HuH-7 (cell line): ENCODE measurements around the gene RNF152.

Experiments used
- DNase-seq: peaks from one replicate; pipeline ENCODE4 v3.0.0; 2011; ENCODE audit warnings: low spot score

Gene RNF152, protein sequence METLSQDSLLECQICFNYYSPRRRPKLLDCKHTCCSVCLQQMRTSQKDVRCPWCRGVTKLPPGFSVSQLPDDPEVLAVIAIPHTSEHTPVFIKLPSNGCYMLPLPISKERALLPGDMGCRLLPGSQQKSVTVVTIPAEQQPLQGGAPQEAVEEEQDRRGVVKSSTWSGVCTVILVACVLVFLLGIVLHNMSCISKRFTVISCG

DNA sequence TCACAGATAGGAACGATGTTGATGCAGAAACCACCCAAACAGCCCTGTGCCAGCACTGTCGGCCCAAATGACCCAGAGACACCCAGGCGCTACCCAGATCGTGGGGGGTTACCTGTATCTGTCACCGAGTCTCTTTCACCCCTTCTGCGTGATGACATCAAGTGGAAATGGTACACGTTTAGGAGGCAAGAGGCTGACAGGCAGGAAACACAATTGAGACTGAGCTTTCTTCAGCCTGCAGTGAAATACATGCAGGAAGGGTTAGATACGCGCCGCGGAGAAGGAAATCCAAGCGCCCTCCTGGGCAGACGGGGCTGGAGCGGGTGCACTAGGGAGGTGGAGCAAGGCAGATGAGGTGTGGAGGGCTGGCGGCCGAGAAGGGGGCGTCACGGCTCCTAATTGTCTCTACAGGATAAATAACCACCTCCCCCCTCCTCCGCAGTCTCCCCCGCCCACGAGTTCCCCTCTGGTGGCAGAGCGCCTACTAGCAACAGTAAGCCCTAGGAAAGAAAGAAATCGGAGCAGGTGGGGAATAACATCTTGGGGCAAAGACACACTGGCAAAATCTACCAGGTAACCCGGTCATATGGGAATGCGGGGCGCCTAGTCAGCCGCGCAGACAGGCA is at the start of gene RNF152:
TSS of gene RNF152 (minus strand) at position 325 of the 626 bp plus-strand sequence. CDS start 76,544 bp downstream, outside the sequence.
- DNase-seq = no peak

DNA sequence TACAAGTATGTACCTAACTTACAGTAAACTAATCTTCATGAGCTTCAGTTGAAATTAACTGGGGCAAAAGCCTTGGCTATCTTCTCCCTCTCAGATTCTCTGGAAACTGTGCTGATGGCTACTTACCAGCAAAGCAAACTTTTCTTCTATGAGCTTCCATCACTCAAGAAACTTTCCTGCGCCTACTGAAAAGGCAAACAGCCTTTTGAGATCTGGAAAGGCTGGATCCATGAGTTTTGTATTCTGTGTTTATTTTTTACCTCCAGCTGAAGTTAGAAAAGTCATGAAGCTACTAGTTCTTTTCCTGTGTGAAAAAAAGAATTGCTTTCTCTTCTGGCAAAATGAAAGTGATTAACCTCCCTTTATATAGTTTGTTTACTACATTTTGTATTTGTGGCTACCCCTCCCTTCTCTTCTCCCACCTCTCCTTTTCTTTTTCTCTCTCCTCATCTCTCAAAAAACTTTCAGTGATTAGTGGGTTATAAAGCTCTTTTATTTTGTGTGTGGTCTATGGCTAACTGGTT is 49.2 kb upstream of the RNF152 start:
- DNase-seq = no peak

DNA sequence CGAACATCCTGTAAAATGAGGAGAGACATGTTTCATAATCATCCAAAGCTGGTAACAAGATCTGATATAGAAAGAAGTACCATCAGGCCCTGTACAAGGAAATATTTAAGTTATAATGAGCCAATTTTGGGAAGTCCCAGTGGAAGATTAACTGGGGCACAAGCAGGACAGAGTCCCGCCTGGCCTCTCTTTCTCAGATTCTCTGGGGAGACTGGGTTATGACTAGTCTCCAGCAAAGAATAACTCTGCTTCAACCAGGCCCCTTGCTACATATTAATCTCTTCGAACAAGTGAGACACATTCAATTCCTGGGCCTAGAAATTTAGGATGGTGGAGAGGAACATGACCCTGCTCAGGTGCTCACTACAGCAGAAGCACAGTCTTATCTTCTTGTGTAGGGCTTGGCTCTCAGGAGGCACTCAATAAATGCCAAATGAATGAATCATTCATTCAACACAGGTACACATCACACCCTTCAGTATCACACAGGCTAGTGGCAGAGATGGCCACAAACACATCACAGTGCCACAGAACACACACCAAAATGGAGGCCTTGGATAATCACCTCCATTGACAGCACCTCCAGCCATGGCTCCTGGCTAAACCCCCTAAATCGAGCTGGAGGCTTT is 46.4 kb upstream of the RNF152 start:
- DNase-seq = no peak

DNA sequence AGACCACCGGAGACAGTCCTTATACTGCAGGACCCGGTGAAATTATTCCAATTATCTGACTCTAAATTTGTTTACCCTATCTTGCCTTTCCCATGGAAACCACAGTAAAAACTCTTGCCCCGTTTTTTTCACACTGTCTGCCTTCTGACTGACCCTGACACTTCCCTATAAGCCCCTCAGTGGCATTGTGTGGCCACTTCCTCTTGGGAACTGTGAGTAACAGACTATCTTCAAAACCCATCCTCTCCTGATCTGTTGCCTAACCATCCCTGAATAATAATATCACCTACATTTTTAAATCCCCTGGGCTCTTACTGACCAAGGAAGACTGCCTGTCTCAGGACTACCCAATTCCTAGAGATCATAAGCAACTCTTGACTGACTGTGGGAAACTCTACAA is 42.6 kb upstream of the RNF152 start:
- no peak for DNase-seq

DNA sequence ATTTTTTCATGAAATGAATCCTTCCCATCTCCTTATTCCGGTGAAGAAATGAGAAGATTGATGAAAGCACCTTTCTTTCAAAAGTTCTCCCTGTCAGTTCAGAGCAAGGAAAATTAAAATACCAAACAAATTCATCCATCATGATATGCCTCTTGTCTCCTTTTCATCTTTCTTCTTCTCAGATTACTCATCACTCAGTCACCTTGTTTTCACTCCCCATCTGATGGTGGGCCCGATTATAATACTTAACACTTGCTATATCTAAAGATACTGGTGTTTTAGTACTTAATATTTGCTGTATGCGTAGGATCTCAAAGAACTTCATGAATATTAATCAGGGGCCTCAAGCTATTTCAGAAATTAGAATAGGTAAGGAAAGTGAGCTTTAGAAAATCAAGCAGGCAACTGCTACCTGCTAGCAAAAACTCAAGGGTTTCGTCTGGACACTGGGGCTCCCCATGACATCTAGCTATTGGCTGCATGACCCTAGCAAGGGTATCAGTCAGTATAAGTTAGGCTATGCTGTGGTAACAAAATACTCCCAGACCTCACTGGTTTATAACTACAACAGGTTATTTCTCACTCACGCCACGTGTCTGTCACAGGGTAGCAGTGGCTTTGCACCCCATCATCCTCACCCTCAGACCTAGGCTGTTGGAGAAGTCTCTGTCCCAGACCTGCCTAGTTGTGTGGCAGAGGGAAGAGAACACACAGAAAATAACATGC is 39.0 kb upstream of the RNF152 start:
- DNase-seq = no peak

DNA sequence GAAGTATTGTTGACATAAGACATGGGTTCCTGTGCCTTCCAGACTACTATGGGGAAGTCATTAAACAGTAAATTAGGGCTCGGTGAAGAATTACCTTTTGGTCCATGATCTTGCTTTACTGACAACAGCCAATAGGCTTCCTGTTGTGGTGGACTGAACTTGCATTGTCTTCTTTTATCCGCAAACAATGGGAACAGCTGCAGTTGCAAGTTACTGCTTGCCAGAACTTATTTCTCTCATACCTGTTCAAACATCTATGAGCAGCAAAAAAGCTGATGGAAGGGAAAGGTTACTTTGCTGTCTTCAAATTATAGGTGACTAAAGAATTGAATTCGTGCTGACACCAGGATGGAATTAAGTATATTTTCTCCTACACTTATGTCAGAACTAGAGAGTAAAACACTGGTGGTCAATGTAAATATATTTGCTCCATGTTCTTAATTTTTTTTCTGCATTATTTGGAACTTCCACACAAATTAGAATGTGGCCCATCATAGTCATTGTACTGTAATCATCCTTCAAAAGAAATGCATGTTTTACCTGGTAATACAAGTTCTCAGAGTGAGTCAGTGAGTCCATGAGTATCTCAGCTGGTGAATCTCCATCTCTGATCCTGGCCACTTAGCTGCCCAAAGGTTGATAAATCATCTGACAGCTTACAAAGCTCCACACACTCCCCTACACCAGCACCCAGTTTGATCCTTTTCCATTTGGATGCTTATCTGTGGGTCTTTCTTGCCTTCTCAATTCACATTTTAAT is 37.3 kb upstream of the RNF152 start:
- no peak for DNase-seq

DNA sequence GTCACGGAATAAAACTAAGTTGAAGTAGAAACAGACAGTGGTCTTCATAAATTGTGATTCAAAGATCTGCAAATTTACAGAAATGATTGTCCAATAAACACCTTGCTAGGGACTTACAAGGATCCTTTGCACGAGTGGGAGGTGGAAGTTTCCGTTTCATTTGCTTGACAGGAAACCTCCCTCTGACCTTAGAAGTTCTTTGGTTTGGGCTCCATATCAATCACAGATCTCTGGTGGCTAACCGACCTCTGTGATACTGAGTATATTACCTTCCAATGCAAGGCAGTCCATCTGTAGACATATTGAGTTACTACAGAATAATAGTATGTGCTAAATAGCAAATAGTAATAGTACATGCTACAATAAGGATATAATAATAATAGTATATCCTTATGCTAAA is 33.7 kb upstream of the RNF152 start:
- no peak for DNase-seq

DNA sequence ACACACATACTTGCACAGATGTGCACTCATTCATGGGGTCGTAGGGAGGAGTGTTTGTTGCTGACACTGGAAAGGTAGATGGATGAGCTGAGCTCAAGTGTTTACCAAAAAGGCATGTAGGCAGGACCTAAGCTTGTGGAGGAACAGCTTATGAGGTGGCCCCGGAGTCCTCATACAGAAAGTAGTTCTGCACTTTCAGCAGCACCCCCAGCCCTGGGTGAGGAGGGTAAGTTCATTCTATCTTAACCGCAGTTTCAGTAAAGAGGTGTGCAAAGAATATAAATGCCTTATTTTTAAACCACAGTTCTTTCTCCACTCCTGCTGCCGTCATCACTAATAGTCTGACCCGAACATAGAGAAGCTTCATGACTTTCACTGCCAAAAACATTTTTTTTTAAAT is 31.7 kb upstream of the RNF152 start:
- no peak for DNase-seq

DNA sequence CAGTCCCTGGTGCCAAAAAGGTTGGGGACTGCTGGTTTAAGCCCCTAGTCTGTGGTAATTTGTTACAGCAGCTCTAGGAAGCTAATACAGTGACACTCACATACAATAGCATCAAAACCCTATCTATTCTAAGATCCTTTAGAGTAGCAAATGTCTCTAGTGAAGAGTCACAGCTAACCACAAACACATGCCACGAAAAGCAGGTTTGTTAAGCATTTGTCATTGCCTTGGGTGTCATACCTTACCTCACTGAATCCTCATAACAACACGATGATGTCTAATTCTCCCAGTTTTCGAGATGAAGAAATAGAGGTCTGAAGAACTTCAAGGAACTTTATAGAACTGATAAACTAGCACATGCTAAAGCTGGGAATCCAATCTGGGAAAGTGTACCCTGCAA is 29.6 kb upstream of the RNF152 start:
- no peak for DNase-seq

DNA sequence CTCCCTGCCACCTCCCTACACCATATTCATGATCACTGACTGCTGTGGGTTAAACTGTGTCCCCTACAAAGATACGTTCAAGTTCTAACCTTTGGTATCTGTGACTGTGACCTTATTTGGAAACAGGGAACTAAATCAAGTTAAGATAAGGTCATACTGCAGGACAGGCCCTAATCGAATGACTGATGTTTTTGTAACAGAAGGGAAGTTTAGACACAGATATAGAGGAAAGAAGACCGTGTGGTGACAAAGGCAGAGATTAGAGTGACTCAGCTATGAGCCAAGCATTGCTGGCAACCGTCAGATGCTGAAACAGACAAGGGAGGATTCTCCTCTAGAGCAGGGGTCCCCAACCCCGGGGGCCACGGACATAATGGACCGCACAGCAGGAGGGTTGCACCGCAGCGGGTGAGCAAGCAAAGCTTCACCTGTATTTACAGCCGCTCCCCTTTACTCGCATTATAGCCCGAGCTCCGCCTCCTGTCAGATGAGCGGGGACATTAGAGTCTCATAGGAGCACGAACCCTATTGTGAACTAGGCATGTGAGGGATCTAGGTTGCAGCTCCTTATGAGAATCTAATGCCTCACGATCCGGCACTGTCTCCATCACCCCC is 28.9 kb upstream of the RNF152 start:
- no peak for DNase-seq

DNA sequence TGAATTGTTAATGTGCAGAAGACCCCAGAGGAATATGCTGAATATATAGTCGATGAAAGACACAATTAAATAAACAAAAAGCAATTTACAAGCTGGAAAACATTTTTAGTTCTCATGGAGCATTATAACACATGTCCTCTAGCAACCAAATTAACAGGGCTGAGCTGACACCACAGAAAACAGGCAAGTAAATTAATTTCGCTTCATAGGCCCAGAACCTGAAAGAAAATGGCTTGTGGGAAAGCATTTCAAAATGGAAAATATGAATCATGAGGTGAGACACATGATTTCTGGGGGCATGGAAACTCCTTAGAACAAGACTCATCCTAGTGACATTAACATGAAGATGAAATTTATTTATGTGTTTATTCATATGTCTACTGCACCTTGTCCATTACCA is 25.0 kb upstream of the RNF152 start:
- no peak for DNase-seq

DNA sequence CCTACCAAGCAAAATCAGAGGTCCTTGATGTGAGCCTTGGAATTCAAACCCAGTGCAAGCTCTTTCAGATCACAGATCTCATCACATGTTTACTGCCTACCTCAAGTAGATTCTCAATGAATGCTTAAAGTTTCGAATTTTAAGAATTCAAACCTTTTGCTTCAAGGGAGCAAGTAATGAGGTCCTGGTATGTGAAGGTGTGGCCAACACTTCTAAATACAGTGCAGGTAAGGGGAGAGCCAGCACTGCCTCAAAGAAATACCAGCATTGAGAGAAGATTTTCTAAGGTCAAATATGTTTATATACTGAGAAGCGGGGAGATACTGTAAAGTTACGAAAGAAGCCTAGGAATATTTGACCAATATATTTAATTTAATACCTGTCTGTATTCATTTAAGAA is 19.7 kb upstream of the RNF152 start:
- DNase-seq = no peak

DNA sequence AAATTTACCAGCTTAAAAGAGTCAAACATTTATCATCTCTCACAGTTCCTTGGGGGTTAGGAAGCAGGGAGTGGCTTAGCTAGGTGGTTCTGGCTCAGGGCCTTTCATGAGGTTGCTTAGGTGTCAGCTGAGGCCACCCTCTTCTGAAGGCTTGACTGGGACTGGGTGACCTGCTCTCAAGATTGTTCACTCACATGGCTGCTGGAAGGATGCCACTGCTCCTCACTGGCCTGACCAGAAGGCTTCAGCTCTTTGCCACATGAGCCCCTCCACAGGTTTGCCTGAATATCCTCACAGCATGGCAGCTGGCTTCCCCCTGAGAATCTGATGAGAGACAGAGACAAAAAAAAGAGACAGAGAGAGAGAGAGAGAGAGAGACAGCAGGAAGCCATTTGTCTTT is 17.3 kb upstream of the RNF152 start:
- DNase-seq = no peak

DNA sequence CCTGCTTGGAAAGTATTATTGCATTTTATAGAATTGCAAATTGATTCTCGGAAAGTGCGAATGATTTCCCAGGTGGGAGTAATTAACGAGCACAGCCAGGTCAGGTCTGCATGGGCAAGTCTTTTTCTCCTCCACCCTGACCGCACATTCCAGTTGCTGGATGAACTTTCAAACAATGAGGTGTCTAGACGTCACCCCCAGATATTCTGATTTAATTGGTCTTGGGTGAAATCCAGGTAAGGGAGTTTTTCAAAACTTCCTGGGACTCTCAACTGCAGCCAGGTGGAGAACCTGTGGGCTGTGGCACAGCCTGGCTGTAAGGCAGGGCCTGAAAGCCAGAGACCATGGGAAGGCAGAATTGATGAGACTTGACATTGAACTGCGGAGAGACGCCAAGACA is 15.9 kb upstream of the RNF152 start:
- DNase-seq = no peak

DNA sequence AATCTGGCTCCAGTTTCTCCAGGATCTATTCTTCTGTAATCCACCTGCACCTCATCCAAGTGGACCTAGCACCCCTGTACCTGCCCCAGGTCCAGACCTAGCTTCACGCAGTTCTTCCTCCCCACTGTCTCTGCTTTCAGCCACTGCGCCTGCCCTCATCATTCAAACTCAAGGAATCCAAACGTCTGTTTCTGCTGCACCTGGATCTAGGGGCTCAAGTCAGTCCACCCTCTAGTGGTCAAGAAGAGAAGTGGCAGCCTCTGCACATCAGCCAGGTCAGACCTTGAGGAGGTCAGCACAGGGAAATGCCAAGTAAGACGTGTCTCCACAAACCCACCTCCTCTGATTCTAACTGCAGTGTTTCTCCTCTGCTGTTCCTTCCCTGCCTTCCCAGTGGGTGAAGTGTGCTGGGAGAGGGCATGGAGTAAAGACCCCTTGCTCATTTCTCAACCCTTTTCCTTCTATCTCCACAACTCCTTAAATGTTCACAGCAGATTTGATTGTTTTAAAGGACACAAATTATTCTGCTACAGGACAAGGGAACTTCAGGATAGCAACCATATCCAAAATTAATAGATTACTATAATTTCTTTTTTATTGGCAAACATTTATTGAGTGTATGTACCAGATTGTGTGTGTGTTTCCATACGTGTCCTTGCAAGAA is 8.6 kb upstream of the RNF152 start:
- peak; percentile 61 for DNase-seq

DNA sequence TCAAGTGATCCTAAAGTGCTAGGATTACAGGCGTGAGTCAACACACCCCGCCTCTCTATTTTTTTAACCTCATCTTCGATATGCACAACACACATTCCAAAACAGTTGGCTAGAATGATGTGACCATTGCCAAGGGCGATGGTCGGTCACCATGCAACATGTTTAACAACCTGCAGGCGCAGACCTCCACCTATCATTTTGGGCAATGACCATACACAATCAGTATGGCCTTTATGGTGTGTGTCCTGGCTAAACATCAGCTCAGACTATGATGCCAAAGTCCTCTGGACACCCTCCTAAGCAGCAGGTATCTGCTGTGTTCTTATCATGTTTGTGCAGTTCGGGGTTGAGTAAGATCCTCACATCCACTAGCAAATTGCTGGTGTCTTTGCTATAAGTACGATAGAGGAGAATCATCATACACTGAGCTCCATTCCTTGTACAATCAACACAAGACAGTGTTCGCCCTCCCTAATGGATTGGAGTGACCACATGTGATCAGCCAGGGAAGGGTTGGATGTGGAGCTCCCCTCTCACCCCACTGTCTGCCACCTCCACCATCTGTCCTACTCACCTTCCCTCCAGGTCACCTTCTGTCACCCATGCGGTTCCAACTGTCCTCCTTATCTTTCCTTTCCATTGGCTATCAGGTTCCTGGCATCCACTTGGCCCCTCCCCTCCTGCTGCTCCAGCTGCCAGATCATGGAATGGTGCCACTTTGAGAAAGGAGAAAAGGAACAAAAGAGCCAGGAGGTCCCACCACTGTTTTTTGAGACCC is 7.9 kb upstream of the RNF152 start:
- DNase-seq = no peak

DNA sequence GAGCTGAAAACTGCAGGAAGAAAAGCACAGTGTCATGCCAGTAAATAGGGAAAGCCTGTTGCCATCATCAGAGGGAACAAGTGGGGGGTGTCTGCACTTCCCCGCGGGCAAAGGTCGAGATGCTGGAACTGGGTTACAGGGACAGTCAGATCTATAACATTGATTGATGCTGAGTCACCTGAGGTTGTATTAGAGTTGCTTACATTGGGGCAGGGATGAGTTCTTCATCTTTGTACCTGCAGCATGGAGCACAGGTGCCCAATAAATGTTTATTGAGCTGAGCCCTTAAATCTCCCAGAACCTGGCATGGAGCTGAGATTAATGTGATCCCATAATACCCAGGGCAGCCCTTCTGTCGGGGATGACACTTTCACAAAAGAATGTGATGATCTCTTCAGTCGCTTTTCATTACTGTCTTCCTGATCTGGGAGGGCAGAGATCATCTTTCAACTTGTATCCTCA is 5.9 kb upstream of the RNF152 start:
- no peak for DNase-seq

DNA sequence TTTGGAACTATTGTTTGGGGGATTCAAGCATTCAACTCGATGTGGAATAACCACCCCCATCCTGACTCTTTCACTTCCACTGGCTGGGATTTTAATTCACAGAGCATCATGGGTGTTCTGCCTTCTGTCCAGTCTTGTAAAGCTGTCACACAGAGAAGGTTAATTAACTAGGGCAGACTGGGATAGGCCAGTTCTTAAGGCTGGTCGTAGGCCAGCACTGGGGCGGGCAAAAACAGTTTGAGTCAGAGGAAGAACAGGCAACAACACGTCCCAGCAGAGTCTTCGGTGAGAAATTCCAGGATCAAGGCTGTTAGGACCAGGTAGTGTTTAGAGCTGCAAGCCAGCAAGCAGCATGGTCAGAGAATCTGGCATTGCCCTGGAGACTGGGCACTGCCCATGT is 4.0 kb upstream of the RNF152 start:
- DNase-seq = no peak

DNA sequence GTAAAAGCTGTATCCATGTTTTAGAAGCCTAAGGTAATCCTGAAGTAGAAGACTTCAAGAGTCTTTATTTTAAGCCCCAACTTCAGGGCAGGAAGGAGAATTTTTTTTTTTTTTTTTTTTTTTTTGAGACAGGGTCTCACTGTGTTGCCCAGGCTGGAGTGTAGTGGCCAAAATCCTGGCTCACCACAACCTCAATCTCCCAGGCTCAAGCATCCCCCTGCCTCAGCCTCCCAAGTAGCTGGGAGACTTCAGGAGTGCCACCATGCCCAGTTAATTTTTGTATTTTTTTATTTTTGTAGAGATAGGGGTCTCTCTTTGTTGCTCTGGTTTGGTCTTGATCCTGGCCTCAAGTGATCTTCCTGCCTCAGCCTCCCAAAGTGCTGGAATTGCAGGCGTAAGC is 3.3 kb upstream of the RNF152 start:
- no peak for DNase-seq
